Sciatic nerve (tissue), 2 donors: Measurements from ENCODE around the gene NAIF1. TPM values are rescaled to one million over a fixed set of nuclear protein-coding genes. Genes with fewer than 3 reads are reported as not detected.
A peak's percentile ranks its signal among the peaks of the same experiment; 100 is the strongest.

Experiments
- ATAC-seq: fragments of 200-7000 bp; cut with Tn5 transposase; one replicate; pipeline ENCODE4 v1.9.1; 2020; ENCODE audit warnings: mild to moderate bottlenecking, moderate library complexity
- DNase-seq: peaks from one replicate; pipeline ENCODE4 v3.0.0-alpha.2; 2020; ENCODE audit warnings: low spot score
- intact Hi-C: fragments of 100-400 bp; cut with DNase I; formaldehyde crosslinking; loops from one replicate; pipeline ENCODE4 v1.14.2; 2022
- total RNA-seq: library from RNA; stranded (reverse); fragmentation: NEBNext Ultra II Directional; extraction: Animal tissue kit (Norgen Biotek cat#: 25700); gene quantifications from one replicate; pipeline ENCODE4 v1.2.1, GENCODE V29; 2021
- donor health status: DM: no; HTN: no; CAD: no.
- donor health status: DM: no; HTN: no; CAD: no.

NAIF1 gene
- total RNA-seq, 1 donor from 2014 or later: 7.8 TPM

DNA sequence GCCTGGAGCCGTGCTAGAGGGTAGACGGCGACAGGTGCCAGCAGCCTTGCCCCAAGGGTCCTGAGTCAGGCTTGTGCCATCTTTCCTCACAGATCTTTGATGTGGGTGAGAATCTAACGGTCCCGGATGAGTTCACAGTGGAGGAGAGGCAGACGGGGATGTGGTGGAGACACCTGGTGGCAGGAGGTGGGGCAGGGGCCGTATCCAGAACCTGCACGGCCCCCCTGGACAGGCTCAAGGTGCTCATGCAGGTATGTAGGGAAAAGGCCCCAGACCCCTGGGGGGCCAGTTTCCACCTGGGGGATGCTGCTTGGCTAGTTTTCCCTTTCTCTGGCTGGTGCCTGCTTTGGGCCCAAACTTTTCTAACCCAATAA, 36.5 kb upstream of the NAIF1 start:
- DNase-seq: no peak
- intact Hi-C loops: no loop called here
- no peak for ATAC-seq

DNA sequence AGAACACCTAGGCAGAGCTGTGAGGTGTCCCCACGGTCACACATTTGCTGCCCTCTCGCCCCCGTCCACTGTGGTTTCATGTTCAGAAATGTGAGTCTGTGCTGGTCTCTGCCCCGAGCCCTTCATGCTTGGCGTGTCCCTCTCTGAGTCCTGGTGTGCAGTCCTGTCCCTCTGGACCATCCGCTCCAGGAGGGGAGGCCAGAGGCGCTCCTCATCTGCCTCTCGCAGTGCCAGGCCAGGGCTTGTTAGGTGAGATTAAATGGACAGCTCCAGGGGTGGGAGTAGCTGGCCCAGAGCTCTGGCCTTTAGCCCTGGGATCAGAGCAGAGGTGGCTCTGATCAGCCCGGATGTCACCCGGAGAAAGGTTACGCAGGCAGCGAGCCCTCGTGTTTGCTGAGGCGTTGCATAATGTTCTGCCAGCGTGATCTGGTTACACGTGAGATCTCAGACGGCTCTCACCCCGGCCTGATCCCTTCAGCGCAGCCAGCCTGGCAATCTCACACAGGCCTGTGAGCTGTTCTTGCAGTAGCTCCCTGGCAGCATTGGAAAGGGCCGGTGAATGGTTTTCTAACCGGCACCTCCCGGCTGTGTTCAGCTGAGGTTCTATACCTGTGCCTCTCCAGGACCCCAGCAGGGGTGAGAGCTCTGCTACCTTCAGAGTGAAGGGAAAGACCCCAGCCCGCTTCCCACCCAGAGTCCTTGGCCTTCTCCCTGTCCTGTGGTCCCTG, 35.9 kb upstream of the NAIF1 start:
- no peak for ATAC-seq
- no peak for DNase-seq
- intact Hi-C loops: no loop called here

DNA sequence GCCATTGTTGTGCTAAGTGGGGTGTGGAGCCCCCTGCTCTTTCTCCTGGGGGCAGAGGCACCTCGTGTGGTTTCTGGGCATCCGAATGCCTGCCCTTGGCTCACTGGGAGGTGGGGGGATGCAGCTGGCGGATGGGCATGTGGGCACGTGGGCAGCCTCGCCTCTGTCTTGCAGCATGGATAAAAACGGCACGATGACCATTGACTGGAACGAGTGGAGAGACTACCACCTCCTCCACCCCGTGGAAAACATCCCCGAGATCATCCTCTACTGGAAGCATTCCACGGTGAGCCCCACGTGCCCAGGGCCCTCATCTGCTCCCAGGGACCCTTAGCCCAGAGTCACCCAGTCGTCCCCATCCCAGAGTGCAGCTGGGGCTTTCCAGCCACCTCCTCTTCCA, 35.1 kb upstream of the NAIF1 start:
- intact Hi-C loops: no loop called here
- ATAC-seq (no peak), DNase-seq (no peak)

DNA sequence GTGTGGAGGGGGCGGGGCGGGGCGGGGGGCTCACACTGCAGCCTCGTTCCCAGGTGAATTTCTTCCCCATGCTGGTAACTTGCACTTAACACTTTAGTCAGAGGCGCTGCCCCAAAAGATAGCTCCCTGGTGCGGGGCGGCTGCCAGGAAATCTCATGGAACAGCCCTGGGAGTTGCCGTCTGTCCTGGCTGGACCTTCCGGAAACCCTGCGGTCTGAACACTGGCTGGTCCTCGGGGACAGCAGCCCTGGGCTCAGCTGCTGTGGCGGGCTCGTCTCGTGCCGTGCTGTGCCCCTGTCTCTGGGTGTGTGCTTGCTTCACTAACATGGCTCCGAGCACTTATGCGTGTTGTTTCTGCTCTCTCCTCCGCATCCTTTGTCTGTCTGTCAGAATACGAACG, 34.6 kb upstream of the NAIF1 start:
- intact Hi-C loops: no loop called here
- DNase-seq: no peak
- no peak for ATAC-seq

DNA sequence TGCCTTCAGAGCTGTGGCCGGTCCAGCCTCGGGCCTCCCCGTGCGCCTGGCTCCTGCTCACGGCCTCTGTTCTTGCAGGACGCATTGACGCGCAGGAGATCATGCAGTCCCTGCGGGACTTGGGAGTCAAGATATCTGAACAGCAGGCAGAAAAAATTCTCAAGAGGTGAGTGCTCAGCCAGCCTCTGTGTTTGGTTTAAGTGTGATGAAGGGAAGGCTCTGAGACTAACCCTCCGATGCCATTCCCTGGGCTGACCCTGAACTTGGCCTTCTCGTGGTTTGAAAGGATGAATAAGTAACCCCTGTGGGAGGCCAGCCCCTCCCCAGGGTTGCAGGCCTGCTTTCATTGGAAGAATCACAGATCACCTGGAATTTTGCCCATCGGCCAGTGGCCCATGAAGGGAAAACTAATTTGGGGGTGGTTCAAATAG, 34.1 kb upstream of the NAIF1 start:
- ATAC-seq (no peak), DNase-seq (no peak)
- intact Hi-C loops: no loop called here

DNA sequence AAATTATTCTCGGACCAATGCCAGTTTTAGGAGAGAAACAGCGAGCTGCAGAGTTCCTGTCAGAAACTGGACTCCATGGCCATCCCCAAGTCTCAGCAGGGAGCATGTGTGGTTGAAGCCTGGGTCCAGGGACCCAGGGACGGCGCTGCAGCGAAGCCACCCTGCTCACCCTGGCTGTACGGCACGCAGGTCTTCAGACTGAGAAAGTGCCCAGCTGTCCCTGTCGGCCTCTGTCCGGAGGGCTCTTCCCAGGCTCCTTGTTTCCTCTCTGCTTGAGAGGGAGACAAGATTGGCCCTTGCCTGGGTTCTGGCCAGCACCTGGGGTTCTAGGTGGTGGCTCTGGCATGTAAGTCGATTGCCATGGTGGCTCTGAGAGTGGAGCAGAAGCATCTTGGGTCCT, 33.5 kb upstream of the NAIF1 start:
- intact Hi-C loops: no loop called here

DNA sequence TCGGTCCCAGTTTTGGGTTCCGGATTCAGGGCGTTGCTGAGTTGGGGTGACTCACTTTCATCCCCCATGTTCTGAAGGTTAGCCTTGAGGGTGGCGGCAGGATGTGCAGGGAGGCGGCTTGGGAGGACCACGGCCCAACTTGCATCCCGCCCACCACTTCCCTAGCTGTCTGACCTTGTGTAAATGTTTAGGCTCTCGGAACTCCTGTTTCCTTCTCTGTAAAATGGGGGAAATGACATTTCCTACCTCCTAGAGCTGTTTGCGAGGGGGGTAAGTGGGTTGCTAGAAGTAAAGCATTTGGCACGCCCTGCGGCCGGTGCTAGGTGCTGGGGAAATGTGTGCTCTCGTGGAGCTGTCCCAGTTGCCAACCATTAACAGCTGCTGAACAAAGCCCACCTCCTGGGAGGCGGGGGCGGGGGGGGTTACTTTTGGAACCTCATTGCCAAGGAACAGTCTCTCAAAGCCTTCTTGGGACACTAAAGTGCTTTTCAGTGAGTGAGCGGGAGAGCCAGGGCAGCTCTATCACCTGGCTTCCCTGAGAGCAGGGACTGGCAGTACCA, 32.9 kb upstream of the NAIF1 start:
- intact Hi-C loops: no loop called here
- no peak for ATAC-seq
- DNase-seq: no peak

More for the DNA sequence above, 33.5 kb upstream of the NAIF1 start:
- ATAC-seq (no peak), DNase-seq (no peak)

DNA sequence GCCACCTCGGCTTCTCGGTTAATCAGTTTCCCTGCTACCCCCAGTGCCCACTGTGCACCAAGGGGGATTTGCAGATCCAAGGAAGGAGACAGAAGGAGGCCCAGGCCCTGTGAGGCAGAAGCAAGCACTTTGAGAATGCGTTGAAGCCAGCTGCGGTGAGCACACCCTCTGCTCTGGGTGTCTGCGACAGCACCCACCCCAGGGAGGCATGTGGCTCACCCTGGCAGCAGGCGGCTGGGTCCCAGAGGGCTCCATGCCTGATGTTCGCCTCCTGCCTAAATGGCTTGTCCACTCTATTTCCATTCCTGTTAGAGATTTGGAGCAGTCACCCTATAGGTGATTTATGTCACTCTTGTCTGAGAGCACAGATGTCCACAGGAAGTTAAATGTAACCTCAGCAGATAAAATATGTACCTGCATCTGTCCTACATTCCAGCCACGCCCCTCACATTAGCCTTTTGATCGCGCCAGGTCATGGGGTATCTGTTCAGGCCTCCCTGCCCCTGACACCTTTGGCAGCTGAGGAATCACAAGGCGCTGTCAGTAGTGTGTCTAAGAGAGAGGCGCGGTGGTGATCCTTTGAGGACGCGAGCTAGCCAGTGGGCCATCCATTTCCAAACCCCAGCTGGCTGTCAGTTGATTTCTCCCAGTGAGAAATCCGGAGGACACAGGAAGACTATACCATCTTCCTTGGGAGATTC, 32.3 kb upstream of the NAIF1 start:
- intact Hi-C loops: no loop called here
- DNase-seq: no peak
- no peak for ATAC-seq

DNA sequence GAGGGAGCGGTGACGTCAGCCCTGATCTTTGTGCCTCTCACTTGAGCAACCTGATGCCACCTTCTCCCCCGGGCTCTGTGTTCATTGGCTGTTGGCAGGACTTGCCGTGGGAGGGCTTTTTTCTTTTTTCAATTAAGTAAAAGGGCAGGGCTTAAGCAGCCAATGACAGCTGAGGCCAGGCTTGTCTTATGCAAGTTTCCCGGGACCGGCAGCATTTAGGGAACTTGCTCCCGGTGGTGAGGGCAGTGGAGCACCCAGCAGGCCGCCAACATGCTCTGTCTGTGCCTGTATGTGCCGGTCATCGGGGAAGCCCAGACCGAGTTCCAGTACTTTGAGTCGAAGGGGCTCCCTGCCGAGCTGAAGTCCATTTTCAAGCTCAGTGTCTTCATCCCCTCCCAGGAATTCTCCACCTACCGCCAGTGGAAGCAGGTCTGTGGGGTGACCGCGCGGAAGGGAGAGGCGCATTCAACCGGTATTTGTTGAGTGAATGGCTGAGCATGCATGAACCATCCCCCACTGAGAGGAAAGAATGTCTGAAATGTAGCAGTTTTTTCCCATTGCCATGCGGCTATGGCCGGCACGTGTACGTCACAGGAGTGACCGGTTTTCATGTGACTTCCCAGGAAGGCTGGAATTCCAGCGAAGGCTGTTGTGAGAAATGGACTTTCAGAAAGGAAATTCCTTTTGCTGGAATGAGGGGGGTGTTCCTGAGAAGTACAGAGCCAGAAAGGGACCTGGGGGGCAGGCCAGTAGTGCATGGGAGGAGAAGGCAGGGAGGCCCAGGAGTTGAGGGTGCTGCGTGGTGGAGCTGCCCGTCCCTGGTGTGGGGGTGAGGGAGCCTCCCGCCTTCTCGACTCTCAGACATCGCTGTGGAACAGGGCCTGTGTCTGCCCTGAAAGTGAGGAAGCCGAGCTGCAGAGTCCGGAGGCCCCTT, 31.4 kb upstream of the NAIF1 start:
- ATAC-seq (peak; percentile 77), DNase-seq (peak; percentile 91)
- intact Hi-C loops: no loop called here

DNA sequence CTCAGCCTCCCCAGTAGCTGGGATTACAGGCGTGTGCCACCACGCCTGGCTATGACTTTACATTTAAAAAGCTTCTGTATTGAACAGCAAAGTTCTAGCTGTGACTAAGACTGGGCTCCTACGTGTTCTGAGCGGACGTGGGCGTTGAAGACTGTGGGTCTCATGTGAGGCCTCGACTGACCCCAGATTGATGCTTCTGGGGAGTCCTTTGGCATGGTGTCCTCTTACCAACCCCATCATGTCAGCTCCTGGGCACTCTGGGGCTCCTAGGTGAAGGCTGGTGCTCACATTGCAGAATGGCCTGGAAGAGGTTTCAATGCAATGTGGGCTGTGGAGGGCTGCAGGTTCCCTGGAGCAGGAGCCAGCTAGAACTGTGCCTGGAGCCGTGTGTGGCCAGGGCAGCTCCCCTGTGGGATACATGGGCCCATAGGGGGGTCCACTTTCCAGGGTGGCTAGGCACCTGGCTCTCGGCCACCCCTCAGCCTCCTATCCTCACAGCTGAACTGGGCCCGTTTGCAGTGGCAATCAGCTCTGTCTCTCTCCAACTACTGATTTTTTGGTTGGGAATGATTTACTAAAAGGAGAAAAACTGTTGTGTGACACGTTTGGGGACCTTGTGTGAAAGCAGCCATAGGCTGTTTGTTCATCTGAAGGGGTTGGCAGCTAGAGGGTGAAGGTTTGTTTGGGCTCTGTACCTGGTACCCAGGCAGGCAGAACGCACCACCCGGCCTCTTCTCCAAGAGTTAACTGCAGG, 30.6 kb upstream of the NAIF1 start:
- no peak for DNase-seq
- intact Hi-C loops: no loop called here
- no peak for ATAC-seq

DNA sequence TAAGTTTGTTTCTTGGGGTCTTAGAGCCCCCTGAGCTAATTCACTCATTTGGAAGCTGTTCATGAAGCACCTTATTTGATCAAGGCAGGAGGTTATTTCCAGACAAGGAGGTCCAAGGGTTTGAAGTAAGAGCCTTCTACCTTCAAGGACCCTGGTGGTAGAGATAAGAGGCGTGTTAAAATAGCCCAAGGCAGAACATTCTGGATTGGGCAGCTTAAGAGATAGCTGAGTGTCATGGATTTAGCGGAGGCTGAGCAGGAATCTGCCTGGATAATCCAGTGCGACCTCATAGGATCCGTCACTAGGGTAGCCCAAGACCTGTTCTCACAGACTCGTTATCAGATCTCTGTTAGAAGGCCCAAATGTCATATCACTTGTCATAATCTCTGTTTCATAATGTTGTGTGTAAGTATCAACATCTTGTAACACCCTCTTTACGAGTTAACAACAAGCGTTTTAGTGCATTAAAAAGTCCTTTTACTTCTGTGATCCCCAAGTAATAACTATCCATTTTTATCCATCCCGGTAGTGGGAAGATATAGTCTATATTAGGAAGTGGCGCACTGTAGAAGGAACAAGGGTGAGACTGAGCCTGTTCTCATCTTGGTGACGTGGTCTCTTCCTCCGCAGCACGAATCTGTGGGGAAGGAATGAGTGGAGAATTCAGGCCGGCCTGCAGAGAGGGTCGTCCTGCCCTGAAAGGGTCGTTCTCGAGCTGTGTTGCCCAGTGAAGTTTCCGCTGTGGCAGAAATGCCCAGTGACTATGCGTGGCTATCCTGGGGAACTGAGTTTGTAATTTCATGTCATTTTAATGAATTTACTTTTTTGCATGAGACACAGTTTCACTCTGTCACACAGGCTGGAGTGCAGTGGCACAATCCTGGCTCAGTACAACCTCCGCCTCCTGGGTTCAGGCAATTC, 29.8 kb upstream of the NAIF1 start:
- ATAC-seq: no peak

DNA sequence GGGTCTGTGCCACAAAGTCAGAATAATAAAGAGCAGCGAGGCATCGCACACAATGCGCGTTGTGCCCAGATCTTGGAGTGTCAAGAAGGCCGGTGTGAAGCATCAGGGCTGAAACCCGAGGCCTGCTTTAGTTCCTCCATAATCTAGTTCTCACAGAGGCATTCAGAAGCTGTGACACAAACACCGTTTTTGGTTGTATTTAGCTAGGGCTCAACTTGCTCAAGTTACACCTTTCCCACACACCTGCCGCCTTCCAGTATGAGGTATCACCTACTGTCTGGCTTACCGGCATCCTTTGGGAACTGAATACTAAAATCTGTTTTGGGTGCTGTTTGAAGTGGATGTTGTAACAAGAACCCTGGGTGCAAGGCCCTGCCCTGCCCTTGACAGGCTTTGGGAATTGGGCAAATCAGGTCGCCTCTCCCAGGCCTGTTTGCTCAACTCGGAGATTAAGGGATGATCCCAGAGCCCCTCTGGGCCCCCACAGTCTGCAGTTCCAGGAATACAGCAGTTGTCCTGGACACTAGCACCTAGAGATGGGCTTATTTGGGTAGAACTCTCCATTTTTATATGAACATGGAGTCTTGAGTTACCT, 27.9 kb upstream of the NAIF1 start:
- intact Hi-C loops: no loop called here
- no peak for DNase-seq
- no peak for ATAC-seq

More for the DNA sequence above, 29.8 kb upstream of the NAIF1 start:
- intact Hi-C loops: no loop called here
- DNase-seq: no peak

DNA sequence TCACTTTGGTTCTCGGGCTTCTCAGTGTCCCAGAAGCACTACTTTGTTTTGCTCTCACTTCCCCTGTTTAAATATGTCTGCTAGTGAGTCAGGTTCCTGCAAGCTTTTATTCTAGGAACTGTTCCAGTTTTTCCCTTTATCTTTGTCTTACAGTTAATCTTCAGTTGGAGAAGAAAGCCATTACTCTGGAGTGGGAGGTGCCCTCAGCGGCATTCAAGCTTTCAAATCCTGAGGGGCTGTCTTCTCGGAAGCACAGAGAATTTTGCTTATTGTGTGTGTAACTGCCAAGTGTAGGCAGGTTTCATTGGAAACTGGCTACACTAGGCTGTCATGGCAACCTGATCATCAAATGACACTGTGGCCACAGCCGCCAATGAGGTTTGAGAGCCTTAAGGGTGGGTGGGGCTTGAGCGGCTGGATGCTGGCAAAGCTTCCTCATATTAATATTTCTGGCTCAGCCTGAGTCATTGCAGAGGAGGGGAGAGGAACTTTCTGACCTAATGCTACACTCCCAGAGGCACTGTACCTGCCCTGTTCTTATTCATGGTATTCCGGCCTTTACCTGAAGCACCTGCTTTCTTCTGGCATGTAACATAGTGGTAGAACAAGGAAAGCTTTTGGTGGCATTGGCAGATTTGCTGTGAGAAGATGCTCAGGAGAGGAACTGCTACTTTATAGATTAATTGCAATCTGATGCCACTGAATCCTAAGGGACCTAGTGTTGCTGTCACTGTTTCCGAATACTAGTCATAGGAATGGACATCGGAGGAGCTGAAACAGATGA, 27.2 kb upstream of the NAIF1 start:
- intact Hi-C loops: no loop called here
- peak; percentile 92 for DNase-seq

DNA sequence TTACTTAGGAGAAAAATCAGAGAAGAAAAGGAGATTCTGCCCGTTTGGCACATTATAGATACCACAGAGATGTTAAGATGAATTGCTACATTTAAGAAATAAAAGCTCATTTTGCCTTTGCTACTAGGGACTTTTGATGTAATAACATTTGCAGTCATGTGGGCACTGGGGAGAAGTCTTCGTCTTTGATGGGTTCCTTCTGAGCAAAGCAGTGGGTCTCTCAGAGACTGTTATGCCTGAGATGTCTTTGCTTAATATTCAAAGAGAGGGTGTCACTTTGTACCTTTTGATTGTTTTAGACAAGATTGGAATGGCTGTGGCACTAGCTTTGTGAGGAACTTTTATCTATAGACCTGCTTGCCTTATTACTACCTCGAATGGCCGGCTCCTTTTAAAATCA, 25.9 kb upstream of the NAIF1 start:
- ATAC-seq (no peak), DNase-seq (no peak)
- intact Hi-C loops: no loop called here

More for the DNA sequence above, 27.2 kb upstream of the NAIF1 start:
- peak; percentile 90 for ATAC-seq

DNA sequence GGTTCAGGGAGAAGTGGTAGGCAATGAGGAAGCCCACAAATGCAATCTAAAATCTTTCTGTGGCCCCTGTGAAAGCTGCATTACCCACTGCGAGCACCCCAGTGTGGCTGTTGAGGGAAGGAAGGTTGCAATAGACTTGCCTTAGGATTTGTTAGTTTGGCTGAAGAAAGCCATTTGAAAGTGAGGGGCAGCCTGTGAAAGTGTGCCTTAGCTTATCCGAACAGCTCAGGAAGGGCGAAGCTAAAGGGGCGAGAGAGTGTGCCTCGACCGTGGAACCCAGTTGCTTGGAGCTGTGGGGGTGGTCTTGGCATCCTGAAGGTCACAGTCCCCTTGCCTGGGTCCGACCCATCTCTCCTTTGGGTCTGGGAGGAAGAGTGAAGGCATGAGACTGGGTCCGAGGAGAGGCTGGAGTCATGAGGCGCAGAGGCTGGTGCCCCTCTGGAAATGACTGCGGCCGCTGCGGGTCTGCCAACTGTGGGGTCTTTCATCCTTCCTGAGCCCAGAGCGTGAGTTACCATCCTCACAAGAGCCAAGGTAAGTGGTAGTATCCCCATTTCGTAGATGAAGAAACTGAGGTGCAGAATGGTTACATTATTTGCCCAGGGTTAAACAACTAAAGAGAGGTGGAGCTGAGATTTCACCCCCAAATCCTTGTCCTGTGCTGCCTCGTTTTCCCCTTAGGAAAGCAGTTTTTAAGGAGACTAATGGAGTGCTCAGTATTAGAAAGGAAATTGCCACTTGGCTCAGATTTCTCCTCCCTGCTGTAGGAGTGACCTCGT, 25.3 kb upstream of the NAIF1 start:
- intact Hi-C loops: no loop called here
- ATAC-seq (no peak), DNase-seq (no peak)

DNA sequence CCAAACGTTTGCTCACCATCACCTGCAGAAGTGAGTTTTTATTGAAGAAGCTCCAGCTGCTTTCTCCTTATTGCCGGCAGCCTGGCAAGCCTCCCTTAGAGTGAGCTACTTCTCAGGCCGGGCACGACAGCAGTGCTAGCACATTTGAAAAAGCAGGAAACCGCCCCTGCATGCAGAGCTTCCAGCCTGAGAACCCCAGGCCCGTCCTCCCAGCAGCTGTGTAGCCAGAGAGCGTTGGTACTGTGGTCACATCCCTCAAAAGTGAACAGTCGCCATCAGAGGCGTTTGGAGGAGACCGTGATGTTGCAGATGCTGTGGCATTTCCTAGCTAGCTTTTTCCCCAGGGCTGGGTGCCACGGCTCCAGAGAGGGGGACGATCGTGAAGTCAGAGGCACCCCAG, 24.5 kb upstream of the NAIF1 start:
- DNase-seq: no peak
- intact Hi-C loops: no loop called here
- ATAC-seq: no peak
